SK-N-SH (cell line): ENCODE data around the gene SAMD4A. TPM values are rescaled to one million over a fixed set of nuclear protein-coding genes. Genes with fewer than 3 reads are reported as not detected.

Experiments used
- CTCF ChIA-PET: fragments of 300-600, 350-600 bp; formaldehyde crosslinking; extraction: SDS; loops from one replicate; lab custom pipeline; 2021; lab: Yijun Ruan, JAX
- POLR2A ChIA-PET: fragments of 350-600 bp; sonication (Branson Sonifier 250); formaldehyde crosslinking; extraction: SDS; loops from one replicate; lab custom pipeline; 2020; ENCODE audit warnings: antibody characterized with exemption, inconsistent platforms; lab: Yijun Ruan, JAX
- DNase-seq: peaks from one replicate; pipeline ENCODE4 v3.0.0; 2012
- H2AFZ ChIP-seq: fragments of 200-600 bp; sonication (generic); 2 replicates; pipeline ENCODE4 v1.8.1; 2016; ENCODE audit warnings: antibody characterized with exemption, mild to moderate bottlenecking, low read depth
- H3F3A ChIP-seq: fragments of 200-600 bp; sonication (generic); replicated peaks from 2 replicates; pipeline ENCODE3; 2016; ENCODE audit warnings: antibody characterized with exemption, mild to moderate bottlenecking; ENCODE audit not compliant: insufficient read depth
- H3K27ac ChIP-seq, 2 experiments: fragments of 200-500 bp in 1 of 2; fragments of 200-600 bp in 1 of 2; sonication (Bioruptor generic) in 1 of 2; sonication (generic), shearing (Covaris generic) in 1 of 2; 2 replicates each; pipeline versions ENCODE4 v1.5.1 to v1.6.1; 2014 to 2016; ENCODE audit warnings: low read depth in 2 of 2, inconsistent platforms in 1 of 2, low read length in 1 of 2, mild to moderate bottlenecking in 1 of 2, mixed read lengths in 1 of 2
- H3K27me3 ChIP-seq: fragments of 200-600 bp; sonication (generic), shearing (Covaris generic); 2 replicates; pipeline ENCODE4 v1.6.1; 2016; ENCODE audit warnings: mixed run types; ENCODE audit not compliant: insufficient read depth
- H3K36me3 ChIP-seq, 2 experiments: fragments of 200-500 bp in 1 of 2; fragments of 200-600 bp in 1 of 2; sonication (Bioruptor generic) in 1 of 2; sonication (generic) in 1 of 2; replicated peaks in 1 of 2; 2 replicates each; pipeline versions ENCODE3 to v1.5.1; 2014 to 2016; ENCODE audit warnings: low read length in 1 of 2, mild to moderate bottlenecking in 1 of 2; ENCODE audit not compliant: insufficient read depth in 2 of 2, control insufficient read depth in 1 of 2
- H3K4me1 ChIP-seq, 2 experiments: fragments of 200-500 bp in 1 of 2; fragments of 200-600 bp in 1 of 2; sonication (Bioruptor generic) in 1 of 2; sonication (generic), shearing (Covaris generic) in 1 of 2; 2 replicates each; pipeline versions ENCODE4 v1.5.1 to v1.6.1; 2014 to 2016; ENCODE audit warnings: low read depth in 1 of 2, low read length in 1 of 2, mixed run types in 1 of 2; ENCODE audit not compliant: insufficient read depth in 2 of 2, control insufficient read depth in 1 of 2
- H3K4me2 ChIP-seq: fragments of 200-600 bp; sonication (generic), shearing (Covaris generic); 2 replicates; pipeline ENCODE4 v1.6.1; 2017; ENCODE audit warnings: mixed run types
- H3K4me3 ChIP-seq, 2 experiments: fragments of 200-500 bp in 1 of 2; fragments of 200-600 bp in 1 of 2; sonication (Bioruptor generic) in 1 of 2; sonication (generic), shearing (Covaris generic) in 1 of 2; 2 replicates each; pipeline versions ENCODE4 v1.5.1 to v1.8.1; 2014 to 2016; ENCODE audit warnings: low read depth in 2 of 2, inconsistent platforms in 1 of 2, low read length in 1 of 2, mild to moderate bottlenecking in 1 of 2, mixed read lengths in 1 of 2, moderate library complexity in 1 of 2
- H3K79me2 ChIP-seq: fragments of 200-600 bp; sonication (generic); 2 replicates; pipeline ENCODE4 v1.8.1; 2017; ENCODE audit warnings: mild to moderate bottlenecking; ENCODE audit not compliant: insufficient read depth
- H3K9ac ChIP-seq: fragments of 200-600 bp; sonication (generic); 2 replicates; pipeline ENCODE4 v1.6.1; 2017; ENCODE audit warnings: mixed run types
- H3K9me2 ChIP-seq: fragments of 200-600 bp; sonication (generic); 2 replicates; pipeline ENCODE4 v1.6.1; 2017; ENCODE audit warnings: mixed run types
- H3K9me3 ChIP-seq: fragments of 200-600 bp; sonication (generic); 2 replicates; pipeline ENCODE4 v1.6.1; 2017; ENCODE audit warnings: mixed run types, mild to moderate bottlenecking, moderate library complexity
- H4K20me1 ChIP-seq: fragments of 200-600 bp; sonication (generic); 2 replicates; pipeline ENCODE4 v1.6.1; 2017; ENCODE audit warnings: mild to moderate bottlenecking, mixed run types; ENCODE audit not compliant: insufficient read depth
- ELF1 ChIP-seq: IDR thresholded peaks from 2 replicates; pipeline ENCODE4 v1.4.0; 2012
- EZH2phosphoT487 ChIP-seq: fragments of 200-600 bp; sonication (generic); IDR thresholded peaks from 2 replicates; pipeline ENCODE4 v1.6.1; 2017; ENCODE audit warnings: low read depth, mixed run types, mild to moderate bottlenecking, antibody characterized with exemption, moderate library complexity, borderline replicate concordance
- FOSL2 ChIP-seq: IDR thresholded peaks from 2 replicates; pipeline ENCODE4 v1.4.0; 2012; ENCODE audit warnings: low read depth, mild to moderate bottlenecking, moderate library complexity, borderline replicate concordance
- JUND ChIP-seq: IDR thresholded peaks from 2 replicates; pipeline ENCODE4 v1.4.0; 2012
- MEF2A ChIP-seq: IDR thresholded peaks from 2 replicates; pipeline ENCODE4 v1.4.0; 2012; ENCODE audit warnings: low read depth, borderline replicate concordance
- MXI1 ChIP-seq: IDR thresholded peaks from 2 replicates; pipeline ENCODE4 v1.6.1; 2012; ENCODE audit warnings: mild to moderate bottlenecking, low read depth, low read length, improper control_type of control experiment
- NFIC ChIP-seq: IDR thresholded peaks from 2 replicates; pipeline ENCODE4 v1.4.0; 2012; ENCODE audit warnings: borderline replicate concordance
- POLR2AphosphoS5 ChIP-seq: IDR thresholded peaks from 2 replicates; pipeline ENCODE4 v1.6.1; 2012; ENCODE audit warnings: low read depth, low read length
- RAD21 ChIP-seq: IDR thresholded peaks from 2 replicates; pipeline ENCODE4 v1.6.1; 2012; ENCODE audit warnings: mild to moderate bottlenecking, low read length
- RCOR1 ChIP-seq: fragments of 150-350 bp; IDR thresholded peaks from 2 replicates; pipeline ENCODE4 v1.6.1; 2017; ENCODE audit warnings: antibody characterized with exemption, low read length
- SIN3A ChIP-seq: IDR thresholded peaks from 2 replicates; pipeline ENCODE4 v1.6.1; 2012; ENCODE audit warnings: low read depth, mild to moderate bottlenecking, low read length, moderate library complexity, borderline replicate concordance
- TAF1 ChIP-seq: IDR thresholded peaks from 2 replicates; pipeline ENCODE4 v1.6.1; 2012; ENCODE audit warnings: low read depth, mild to moderate bottlenecking, low read length, moderate library complexity, borderline replicate concordance
- YY1 ChIP-seq: IDR thresholded peaks from 2 replicates; pipeline ENCODE4 v1.4.0; 2012; ENCODE audit warnings: low read depth, mild to moderate bottlenecking
- WGBS: methylation state at CpG from one replicate; pipeline ENCODE4 v1.1.6; 2017; ENCODE audit warnings: low lambda C conversion rate; 5-methylcytosine and 5-hydroxymethylcytosine counted together
- polyA plus RNA-seq, 3 experiments: library from polyadenylated mRNA; depleted of rRNA; stranded (reverse); fragments of >200 nt; gene quantifications; 2 replicates each; pipeline ENCODE4 v1.2.3, GENCODE V29; 2012
- TF ChIP-seq, protein P1 (sequence below): IDR thresholded peaks from 2 replicates; pipeline ENCODE4 v1.4.0; 2012; ENCODE audit warnings: low read depth, borderline replicate concordance
- TF ChIP-seq, protein P2 (sequence below): IDR thresholded peaks from 2 replicates; pipeline ENCODE4 v1.4.0; 2012; ENCODE audit warnings: low read depth, borderline replicate concordance
- TF ChIP-seq, protein P3 (sequence below): IDR thresholded peaks from 2 replicates; pipeline ENCODE4; 2012
- TF ChIP-seq, protein P4 (sequence below): fragments of 150-350 bp; IDR thresholded peaks from 2 replicates; pipeline ENCODE4 v1.6.1; 2017; ENCODE audit warnings: antibody characterized with exemption, low read length, low read depth, borderline replicate concordance

SAMD4A gene
- polyA plus RNA-seq, 1 of the 3 experiments (the other 2 are of a cell fraction), result 5.0 TPM

DNA sequence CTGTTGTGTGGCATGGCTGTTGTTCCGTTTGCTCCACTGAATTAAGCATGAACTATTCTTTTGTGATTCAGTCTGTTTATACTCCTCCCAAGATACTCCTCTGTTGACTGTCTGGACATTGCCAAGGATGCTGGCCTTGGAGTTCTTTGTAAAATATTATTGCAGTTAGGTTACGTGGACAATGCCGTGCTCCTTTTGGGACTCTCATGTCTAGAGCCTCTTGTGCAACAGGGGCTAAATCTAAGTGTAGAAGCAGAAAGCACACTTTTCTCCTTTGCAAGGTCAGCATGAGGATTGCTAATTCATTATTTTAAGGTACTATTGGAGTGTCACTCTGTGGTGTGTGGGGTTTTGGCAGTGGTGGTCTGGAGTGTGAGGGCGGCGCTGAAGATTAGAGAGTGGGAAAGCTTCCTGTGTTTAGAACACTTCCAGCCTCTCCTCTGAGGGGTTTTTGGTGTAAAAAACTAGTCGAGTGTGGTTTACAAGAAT is 125.4 kb downstream of the SAMD4A start:
- Histone ChIP-seq H2AFZ (no peak overlapping the region), H3K36me3 (no peaks in the 10 kb centered on the region), H3K9me3 (no peaks in the 10 kb centered on the region), H3K4me1 (peaks cover 0 to 10% of the 10 kb centered on the region in 2 experiments; a peak in 1 of 4 replicates), H3F3A (peaks cover 3% of the 10 kb centered on the region), H3K4me2 (no peak overlapping the region), H3K9me2 (no peaks in the 10 kb centered on the region), H3K27me3 (no peaks in the 10 kb centered on the region), H3K4me3 (no peak overlapping the region)
- CTCF ChIA-PET, result interaction anchor here (1.0 to 2.6 kb wide), 4 partner anchors 8 to 128 kb away, joined by 3 to 13 read pairs (median 5); no protein-coding TSS in a partner anchor
- WGBS, result 94% methylated on average over 6 of the region's 6 CpGs
- TF ChIP-seq SIN3A, result no peak
- TF ChIP-seq, protein P1, sequence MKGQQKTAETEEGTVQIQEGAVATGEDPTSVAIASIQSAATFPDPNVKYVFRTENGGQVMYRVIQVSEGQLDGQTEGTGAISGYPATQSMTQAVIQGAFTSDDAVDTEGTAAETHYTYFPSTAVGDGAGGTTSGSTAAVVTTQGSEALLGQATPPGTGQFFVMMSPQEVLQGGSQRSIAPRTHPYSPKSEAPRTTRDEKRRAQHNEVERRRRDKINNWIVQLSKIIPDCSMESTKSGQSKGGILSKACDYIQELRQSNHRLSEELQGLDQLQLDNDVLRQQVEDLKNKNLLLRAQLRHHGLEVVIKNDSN, result no peak
- no peak for TF ChIP-seq FOSL2
- TF ChIP-seq RCOR1, result no peak
- TF ChIP-seq JUND, result no peak
- TF ChIP-seq, protein P2, sequence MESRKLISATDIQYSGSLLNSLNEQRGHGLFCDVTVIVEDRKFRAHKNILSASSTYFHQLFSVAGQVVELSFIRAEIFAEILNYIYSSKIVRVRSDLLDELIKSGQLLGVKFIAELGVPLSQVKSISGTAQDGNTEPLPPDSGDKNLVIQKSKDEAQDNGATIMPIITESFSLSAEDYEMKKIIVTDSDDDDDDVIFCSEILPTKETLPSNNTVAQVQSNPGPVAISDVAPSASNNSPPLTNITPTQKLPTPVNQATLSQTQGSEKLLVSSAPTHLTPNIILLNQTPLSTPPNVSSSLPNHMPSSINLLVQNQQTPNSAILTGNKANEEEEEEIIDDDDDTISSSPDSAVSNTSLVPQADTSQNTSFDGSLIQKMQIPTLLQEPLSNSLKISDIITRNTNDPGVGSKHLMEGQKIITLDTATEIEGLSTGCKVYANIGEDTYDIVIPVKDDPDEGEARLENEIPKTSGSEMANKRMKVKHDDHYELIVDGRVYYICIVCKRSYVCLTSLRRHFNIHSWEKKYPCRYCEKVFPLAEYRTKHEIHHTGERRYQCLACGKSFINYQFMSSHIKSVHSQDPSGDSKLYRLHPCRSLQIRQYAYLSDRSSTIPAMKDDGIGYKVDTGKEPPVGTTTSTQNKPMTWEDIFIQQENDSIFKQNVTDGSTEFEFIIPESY, result no peak
- TF ChIP-seq, all 33 proteins: peak for 0
- no peak overlapping the region for H3K27ac ChIP-seq
- no peak overlapping the region for H3K9ac ChIP-seq
- peaks cover 98% of the 10 kb centered on the region for H3K79me2 ChIP-seq
- peaks cover 18% of the 10 kb centered on the region for H4K20me1 ChIP-seq
- no peak for DNase-seq
- POLR2A ChIA-PET, result no interaction called here

DNA sequence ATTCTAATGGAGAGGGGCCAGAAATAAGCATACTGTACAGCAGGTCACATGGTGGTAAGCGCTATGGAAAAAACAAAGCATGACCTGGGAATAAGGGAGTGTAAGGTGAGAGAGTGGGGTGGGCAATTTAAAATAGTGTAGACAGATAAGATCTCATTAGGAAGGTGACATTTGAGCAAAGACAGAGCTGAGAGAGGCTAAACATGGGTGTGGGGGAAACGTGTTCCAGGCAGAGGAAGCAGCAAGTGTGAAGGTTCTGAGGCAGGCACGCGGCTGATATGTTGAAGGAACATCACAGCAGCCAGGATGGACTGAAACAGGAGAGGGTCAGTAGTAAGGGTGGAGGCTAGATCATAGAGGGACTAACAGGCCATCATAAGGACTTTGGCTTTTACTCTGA is 126.8 kb downstream of the SAMD4A start:
- TF ChIP-seq RAD21 (no peak), JUND (no peak), ELF1 (no peak)
- H3F3A ChIP-seq, result peaks cover 9% of the 10 kb centered on the region
- H3K27ac ChIP-seq, result no peak overlapping the region
- no peak overlapping the region for H3K4me2 ChIP-seq
- H3K79me2 ChIP-seq, result peaks cover 90% of the 10 kb centered on the region
- H3K36me3 ChIP-seq, result no peaks in the 10 kb centered on the region
- no peak for DNase-seq
- peaks cover 24% of the 10 kb centered on the region for H4K20me1 ChIP-seq
- 93% methylated on average over 4 of the region's 4 CpGs for WGBS
- H3K27me3 ChIP-seq, result no peaks in the 10 kb centered on the region
- no peaks in the 10 kb centered on the region for H3K9me2 ChIP-seq
- peaks cover 5 to 16% of the 10 kb centered on the region in 2 experiments; a peak in 2 of 4 replicates for H3K4me1 ChIP-seq
- H3K4me3 ChIP-seq, result no peak overlapping the region
- no peaks in the 10 kb centered on the region for H3K9me3 ChIP-seq
- ChIA-PET CTCF (interaction anchor here (1.2 to 2.6 kb wide), 3 partner anchors 79 to 129 kb away, joined by 7 to 13 read pairs (median 9); partner anchors contain the start of gene SAMD4A), POLR2A (no interaction called here)
- no peak overlapping the region for H3K9ac ChIP-seq
- H2AFZ ChIP-seq, result no peak overlapping the region

DNA sequence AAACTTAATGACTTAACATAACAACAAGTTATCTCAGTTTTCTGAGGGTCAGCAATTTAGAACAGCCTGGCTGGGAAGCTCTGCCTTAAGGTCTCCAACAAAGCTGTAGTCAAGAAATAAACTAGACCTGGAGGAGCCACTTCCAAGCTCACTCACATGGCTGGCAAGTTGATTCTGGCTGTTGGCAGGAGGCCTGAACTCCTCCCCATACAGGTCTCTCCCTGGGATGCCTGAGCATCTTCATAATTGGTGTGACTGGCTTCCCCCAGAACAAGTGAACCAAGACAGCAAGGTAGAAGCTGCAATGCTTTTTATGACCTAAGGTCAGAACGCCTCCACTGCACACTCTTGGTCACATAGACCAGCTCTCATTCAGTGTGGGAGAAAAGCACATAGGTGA is 128.3 kb downstream of the SAMD4A start:
- no peaks in the 10 kb centered on the region for H3K9me2 ChIP-seq
- H3K4me2 ChIP-seq, result no peak overlapping the region
- peaks cover 82% of the 10 kb centered on the region for H3K79me2 ChIP-seq
- H3K36me3 ChIP-seq, result no peaks in the 10 kb centered on the region
- no peak overlapping the region for H3K4me3 ChIP-seq
- CTCF ChIA-PET, result no interaction called here
- H3K9ac ChIP-seq, result no peak overlapping the region
- peaks cover 9% of the 10 kb centered on the region for H3F3A ChIP-seq
- no peaks in the 10 kb centered on the region for H3K27me3 ChIP-seq
- H2AFZ ChIP-seq, result no peak overlapping the region
- no peaks in the 10 kb centered on the region for H3K9me3 ChIP-seq
- DNase-seq, result no peak
- no peak overlapping the region for H3K27ac ChIP-seq
- peaks cover 10 to 13% of the 10 kb centered on the region in 2 experiments; a peak in 2 of 4 replicates for H3K4me1 ChIP-seq
- POLR2A ChIA-PET, result no interaction called here
- no CpG with 5 or more reads among the region's 1 CpG for WGBS
- peaks cover 36% of the 10 kb centered on the region for H4K20me1 ChIP-seq
- TF ChIP-seq, protein P3, sequence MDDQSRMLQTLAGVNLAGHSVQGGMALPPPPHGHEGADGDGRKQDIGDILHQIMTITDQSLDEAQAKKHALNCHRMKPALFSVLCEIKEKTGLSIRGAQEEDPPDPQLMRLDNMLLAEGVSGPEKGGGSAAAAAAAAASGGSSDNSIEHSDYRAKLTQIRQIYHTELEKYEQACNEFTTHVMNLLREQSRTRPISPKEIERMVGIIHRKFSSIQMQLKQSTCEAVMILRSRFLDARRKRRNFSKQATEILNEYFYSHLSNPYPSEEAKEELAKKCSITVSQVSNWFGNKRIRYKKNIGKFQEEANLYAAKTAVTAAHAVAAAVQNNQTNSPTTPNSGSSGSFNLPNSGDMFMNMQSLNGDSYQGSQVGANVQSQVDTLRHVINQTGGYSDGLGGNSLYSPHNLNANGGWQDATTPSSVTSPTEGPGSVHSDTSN, result no peak
- TF ChIP-seq MEF2A, result no peak
- no peak for TF ChIP-seq YY1
- no peak for TF ChIP-seq TAF1
- no peak for TF ChIP-seq EZH2phosphoT487
- TF ChIP-seq, protein P1, result no peak
- TF ChIP-seq MXI1, result no peak
- TF ChIP-seq, protein P4, sequence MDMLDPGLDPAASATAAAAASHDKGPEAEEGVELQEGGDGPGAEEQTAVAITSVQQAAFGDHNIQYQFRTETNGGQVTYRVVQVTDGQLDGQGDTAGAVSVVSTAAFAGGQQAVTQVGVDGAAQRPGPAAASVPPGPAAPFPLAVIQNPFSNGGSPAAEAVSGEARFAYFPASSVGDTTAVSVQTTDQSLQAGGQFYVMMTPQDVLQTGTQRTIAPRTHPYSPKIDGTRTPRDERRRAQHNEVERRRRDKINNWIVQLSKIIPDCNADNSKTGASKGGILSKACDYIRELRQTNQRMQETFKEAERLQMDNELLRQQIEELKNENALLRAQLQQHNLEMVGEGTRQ, result no peak
- no peak for TF ChIP-seq NFIC
- no peak for TF ChIP-seq POLR2AphosphoS5
